ENCODE data around the gene TLCD3B.

The TLCD3B gene

DNA sequence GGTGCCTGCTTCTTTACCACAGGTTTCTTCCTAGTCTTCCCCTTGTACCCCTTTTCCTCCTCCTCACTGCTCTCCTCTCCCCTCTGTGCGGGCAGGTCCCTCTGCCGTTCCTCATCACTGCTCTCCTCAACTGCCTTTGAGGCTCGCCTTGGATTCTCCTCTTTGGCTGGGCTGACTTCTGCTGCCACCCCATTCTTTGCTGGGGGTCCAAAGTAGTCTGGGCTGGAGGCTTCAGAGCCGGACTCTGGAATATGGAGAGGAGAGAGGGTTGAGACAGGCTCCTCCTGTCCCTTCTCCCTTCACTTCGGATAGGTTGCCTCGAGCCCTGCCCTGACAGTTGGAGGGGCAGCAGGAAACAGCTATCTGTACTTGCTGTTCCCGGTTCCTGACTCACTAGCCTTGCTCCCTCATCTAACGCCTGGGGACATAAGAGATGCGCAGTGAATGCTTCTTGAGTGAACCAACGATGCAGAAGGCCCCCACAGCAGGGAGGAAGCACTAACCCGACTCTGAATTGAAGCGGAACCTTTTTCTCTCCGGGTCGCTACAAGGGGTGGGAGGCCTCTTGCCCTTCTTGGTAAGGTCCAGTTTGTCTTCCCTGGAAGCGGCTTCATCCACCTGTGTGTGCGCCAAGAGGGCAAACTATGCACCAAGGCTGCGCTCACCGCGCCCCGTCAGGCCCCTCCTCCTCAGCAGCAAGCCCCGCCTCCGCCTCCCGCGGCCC is 36.3 kb downstream of the TLCD3B start:
- in situ Hi-C loops (cut with HindIII; ENCODE audit: low pct_ligation_motif_present, low pct_unique_long_range_greater_than_20kb, low sequenced_read_pairs) = no loop called here
- DNase-seq = peak; percentile 45

- in situ Hi-C loops (cut with HindIII; ENCODE audit: low pct_ligation_motif_present, low pct_unique_long_range_greater_than_20kb, low sequenced_read_pairs) = no loop called here
Measured at GRCh38 chr16:29993903-29994599, 37.0 kb downstream of the TLCD3B start.

DNA sequence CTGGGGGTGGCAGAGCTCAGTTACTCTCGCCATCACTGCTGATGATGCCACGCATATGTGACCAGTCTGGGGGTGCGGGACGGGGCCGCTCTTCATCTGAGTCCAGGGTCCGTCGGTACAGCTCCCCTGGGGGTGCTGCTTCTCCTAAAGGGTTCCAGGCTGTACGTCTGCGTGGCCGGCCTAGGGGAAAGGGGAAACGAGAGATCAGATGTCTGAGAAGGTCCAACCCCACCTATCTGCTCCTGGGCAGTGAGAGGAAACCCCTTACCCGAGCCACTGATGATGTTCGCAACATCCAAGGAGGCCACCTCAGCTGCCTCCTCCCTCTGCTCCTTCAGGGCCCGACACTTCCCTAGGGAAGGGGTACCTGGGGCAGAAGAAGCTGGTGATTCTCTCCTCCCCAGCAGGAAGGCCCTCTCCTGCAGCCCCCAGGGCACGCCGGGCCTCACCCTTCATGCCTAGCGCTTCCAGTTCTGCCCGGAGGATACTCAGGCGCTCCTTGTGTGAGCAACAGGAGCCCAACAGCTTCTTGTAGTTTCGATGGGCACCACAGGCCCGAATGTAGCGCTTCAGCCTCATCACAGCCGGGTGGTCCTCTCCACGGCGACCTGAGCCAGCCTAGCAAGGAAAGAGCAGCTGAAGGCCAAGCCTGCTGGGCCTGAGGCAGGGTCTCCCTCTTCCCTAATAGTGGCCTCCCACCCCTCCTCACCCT is 37.7 kb downstream of the TLCD3B start:
- DNase-seq = no peak
- in situ Hi-C loops (cut with HindIII; ENCODE audit: low pct_ligation_motif_present, low pct_unique_long_range_greater_than_20kb, low sequenced_read_pairs) = no loop called here

More at GRCh38 chr16:29993903-29994599, 37.0 kb downstream of the TLCD3B start:
- no peak for DNase-seq

DNA sequence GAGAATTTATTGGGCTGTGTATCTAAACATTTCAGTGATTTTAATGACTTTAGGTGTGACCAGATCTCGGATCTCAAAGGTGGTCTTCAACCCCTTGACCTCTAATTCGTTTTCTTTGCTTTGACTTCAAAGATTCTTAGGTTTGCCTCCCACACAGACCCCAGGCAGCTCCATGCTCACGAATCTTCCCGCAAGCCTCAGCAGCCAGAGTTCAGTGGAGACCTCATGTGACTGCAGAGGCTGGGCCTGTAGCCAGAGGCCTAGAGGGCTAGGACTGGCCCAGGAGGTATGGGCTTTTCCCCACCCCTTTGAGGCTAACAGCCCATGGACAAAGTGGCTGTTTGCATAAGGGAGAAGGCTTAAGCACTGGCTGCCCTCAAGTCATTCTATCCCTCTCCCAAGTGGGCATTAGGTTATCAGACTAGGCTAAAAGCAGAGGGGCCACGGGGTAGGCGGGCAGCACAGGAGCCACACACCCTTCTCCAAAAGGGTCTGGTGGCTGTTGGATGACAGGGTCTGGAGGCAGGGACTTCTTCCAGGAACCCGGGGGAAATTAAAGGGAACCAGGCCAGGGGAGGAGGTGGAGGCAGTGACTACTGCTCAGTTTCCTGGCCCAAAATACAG is 38.6 kb downstream of the TLCD3B start:
- no peak for DNase-seq
- in situ Hi-C loops (cut with HindIII; ENCODE audit: low pct_ligation_motif_present, low pct_unique_long_range_greater_than_20kb, low sequenced_read_pairs) = no loop called here

DNA sequence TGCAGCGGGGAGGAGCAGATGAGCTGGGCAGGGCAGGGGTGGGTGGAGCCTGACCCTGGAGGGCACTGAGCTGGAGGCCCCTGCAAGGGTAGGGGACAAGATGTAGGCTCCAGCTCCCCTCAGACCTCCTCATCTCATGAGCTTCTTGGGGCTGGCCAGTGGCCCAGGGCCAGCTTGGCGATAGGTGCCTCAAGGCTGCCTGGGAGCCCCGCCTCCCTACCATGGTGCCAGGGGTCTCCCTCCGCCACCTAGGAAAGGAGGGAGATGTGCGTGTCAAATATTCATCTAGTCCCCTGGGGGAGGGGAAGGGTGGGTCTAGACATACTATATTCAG is 39.5 kb downstream of the TLCD3B start:
- DNase-seq = no peak
- in situ Hi-C loops (cut with HindIII; ENCODE audit: low pct_ligation_motif_present, low pct_unique_long_range_greater_than_20kb, low sequenced_read_pairs) = no loop called here

- DNase-seq = no peak
- in situ Hi-C loops (cut with HindIII; ENCODE audit: low pct_ligation_motif_present, low pct_unique_long_range_greater_than_20kb, low sequenced_read_pairs) = no loop called here
Measured at GRCh38 chr16:29990883-29991570, 40.0 kb downstream of the TLCD3B start.

- DNase-seq = no peak
- in situ Hi-C loops (cut with HindIII; ENCODE audit: low pct_ligation_motif_present, low pct_unique_long_range_greater_than_20kb, low sequenced_read_pairs) = no loop called here
Measured at GRCh38 chr16:29990034-29990433, 41.0 kb downstream of the TLCD3B start.

DNA sequence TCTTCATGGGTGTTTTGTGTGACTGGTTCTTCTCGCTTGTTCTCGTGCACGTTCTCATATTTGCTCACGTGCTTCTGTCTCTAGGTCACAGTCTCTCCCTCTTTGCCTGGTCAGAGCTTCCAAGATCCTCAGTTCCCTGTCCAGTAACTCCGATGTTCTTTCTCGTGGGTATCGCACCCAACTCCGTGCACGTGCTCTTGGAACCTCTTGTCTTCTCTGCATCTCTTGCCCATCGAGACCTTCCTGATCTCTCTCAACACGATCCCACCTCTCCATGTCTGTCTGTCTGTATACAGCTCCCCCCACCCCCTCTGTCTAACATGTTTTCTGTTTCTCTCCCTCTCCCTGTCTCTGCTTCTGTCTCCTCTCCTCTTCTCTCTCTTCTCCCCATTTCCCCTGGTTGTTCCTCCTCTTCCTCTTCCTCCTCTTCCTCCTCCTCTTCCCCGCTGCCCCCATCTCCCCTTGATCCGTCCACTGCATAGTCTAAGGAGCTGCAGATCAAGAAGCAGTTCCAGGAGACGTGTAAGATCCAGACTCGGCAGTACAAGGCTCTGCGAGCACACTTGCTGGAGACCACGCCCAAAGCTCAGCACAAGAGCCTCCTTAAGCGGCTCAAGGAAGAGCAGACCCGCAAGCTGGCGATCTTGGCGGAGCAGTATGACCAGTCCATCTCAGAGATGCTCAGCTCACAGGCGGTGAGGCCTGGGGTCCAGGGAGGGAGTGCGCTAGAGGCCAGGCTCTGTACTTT is 41.8 kb downstream of the TLCD3B start:
- DNase-seq = no peak
- in situ Hi-C loops (cut with HindIII; ENCODE audit: low pct_ligation_motif_present, low pct_unique_long_range_greater_than_20kb, low sequenced_read_pairs) = no loop called here

GRCh38 chr16:29988346-29989075 is 42.6 kb downstream of the TLCD3B start:
- in situ Hi-C loops (cut with HindIII; ENCODE audit: low pct_ligation_motif_present, low pct_unique_long_range_greater_than_20kb, low sequenced_read_pairs) = no loop called here
- no peak for DNase-seq

DNA sequence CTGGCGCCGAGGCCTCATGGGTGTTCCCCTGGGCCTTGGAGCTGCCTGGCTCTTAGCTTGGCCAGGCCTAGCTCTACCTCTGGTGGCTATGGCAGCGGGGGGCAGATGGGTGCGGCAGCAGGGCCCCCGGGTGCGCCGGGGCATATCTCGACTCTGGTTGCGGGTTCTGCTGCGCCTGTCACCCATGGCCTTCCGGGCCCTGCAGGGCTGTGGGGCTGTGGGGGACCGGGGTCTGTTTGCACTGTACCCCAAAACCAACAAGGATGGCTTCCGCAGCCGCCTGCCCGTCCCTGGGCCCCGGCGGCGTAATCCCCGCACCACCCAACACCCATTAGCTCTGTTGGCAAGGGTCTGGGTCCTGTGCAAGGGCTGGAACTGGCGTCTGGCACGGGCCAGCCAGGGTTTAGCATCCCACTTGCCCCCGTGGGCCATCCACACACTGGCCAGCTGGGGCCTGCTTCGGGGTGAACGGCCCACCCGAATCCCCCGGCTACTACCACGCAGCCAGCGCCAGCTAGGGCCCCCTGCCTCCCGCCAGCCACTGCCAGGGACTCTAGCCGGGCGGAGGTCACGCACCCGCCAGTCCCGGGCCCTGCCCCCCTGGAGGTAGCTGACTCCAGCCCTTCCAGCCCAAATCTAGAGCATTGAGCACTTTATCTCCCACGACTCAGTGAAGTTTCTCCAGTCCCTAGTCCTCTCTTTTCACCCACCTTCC is 43.5 kb downstream of the TLCD3B start:
- no peak for DNase-seq
- in situ Hi-C loops (cut with HindIII; ENCODE audit: low pct_ligation_motif_present, low pct_unique_long_range_greater_than_20kb, low sequenced_read_pairs) = no loop called here

GRCh38 chr16:29986931-29987330 is 44.1 kb downstream of the TLCD3B start:
- in situ Hi-C loops (cut with HindIII; ENCODE audit: low pct_ligation_motif_present, low pct_unique_long_range_greater_than_20kb, low sequenced_read_pairs) = no loop called here
- no peak for DNase-seq

DNA sequence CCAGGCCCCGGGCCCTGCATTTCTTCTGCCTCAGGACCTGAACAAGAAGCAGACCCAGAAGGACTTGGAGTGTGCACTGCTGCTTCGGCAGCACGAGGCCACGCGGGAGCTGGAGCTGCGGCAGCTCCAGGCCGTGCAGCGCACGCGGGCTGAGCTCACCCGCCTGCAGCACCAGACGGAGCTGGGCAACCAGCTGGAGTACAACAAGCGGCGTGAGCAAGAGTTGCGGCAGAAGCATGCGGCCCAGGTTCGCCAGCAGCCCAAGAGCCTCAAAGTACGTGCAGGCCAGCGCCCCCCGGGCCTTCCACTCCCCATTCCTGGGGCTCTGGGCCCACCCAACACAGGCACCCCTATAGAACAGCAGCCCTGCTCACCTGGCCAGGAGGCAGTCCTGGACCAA is 44.8 kb downstream of the TLCD3B start:
- no peak for DNase-seq
- in situ Hi-C loops (cut with HindIII; ENCODE audit: low pct_ligation_motif_present, low pct_unique_long_range_greater_than_20kb, low sequenced_read_pairs) = no loop called here

GRCh38 chr16:29985271-29985811 is 45.7 kb downstream of the TLCD3B start:
- in situ Hi-C loops (cut with HindIII; ENCODE audit: low pct_ligation_motif_present, low pct_unique_long_range_greater_than_20kb, low sequenced_read_pairs) = no loop called here

GRCh38 chr16:29984764-29985147 is 46.3 kb downstream of the TLCD3B start:
- no peak for DNase-seq
- in situ Hi-C loops (cut with HindIII; ENCODE audit: low pct_ligation_motif_present, low pct_unique_long_range_greater_than_20kb, low sequenced_read_pairs) = no loop called here

More at GRCh38 chr16:29985271-29985811, 45.7 kb downstream of the TLCD3B start:
- no peak for DNase-seq

GRCh38 chr16:29984137-29984763 is 46.8 kb downstream of the TLCD3B start:
- in situ Hi-C loops (cut with HindIII; ENCODE audit: low pct_ligation_motif_present, low pct_unique_long_range_greater_than_20kb, low sequenced_read_pairs) = no loop called here
- no peak for DNase-seq

DNA sequence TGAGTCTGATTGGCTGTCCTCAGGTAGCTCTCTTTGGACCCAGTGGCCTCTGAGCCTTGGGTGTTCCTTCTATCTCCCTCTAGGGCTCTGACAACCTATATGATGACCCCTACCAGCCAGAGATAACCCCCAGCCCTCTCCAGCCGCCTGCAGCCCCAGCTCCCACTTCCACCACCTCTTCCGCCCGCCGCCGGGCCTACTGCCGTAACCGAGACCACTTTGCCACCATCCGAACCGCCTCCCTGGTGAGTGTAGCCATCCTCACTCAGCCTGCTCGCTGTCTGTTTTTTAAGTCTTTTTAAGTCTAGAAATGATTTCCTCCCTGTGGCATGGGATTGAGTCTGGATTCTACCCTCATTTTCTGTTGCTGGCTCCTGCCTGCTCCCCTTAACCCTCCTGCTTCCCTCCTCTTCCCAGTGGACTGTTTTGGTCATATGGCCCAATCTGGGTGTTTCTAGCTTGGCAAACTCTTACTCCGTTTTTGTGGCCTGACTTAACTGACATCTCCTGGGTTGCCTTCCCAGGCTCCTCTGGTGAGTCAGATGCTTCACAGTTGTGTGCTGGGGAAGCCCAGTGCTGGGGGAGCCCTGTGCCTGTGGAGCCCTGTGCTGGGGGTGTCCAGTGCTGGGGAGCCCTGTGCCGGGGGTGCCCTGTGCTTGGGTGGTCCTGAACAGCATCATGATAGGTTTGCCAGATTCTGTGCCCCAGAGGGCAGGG is 47.5 kb downstream of the TLCD3B start:
- no peak for DNase-seq
- in situ Hi-C loops (cut with HindIII; ENCODE audit: low pct_ligation_motif_present, low pct_unique_long_range_greater_than_20kb, low sequenced_read_pairs) = no loop called here

Measured in ACHN (cell line).